ENCODE results near the gene ORC3.

The ORC3 gene

GRCh38 chr6:87667032-87667431 is 77.1 kb downstream of the ORC3 start:
- TF ChIP-seq CTCF (conservative IDR thresholded peaks at IDR 0.05; ENCODE audit: low read depth, low read length) = no peak
- H3K4me3 ChIP-seq (ENCODE audit: low read length) = no peak overlapping the region
- DNase-seq (ENCODE audit: low read depth) = no peak

GRCh38 chr6:87668013-87668412 is 78.1 kb downstream of the ORC3 start:
- no peak for TF ChIP-seq CTCF (conservative IDR thresholded peaks at IDR 0.05; ENCODE audit: low read depth, low read length)
- DNase-seq (ENCODE audit: low read depth) = no peak
- H3K4me3 ChIP-seq (ENCODE audit: low read length) = no peak overlapping the region

- no peak for TF ChIP-seq CTCF (conservative IDR thresholded peaks at IDR 0.05; ENCODE audit: low read depth, low read length)
- H3K4me3 ChIP-seq (ENCODE audit: low read length) = no peak overlapping the region
- DNase-seq (ENCODE audit: low read depth) = no peak
These were observed 79.1 kb downstream of the ORC3 start for GRCh38 chr6:87669051-87669450.

GRCh38 chr6:87670707-87671106 is 80.8 kb downstream of the ORC3 start:
- no peak for TF ChIP-seq CTCF (conservative IDR thresholded peaks at IDR 0.05; ENCODE audit: low read depth, low read length)
- no peak for DNase-seq (ENCODE audit: low read depth)
- no peak overlapping the region for H3K4me3 ChIP-seq (ENCODE audit: low read length)

- TF ChIP-seq CTCF (conservative IDR thresholded peaks at IDR 0.05; ENCODE audit: low read depth, low read length) = no peak
- no peak for DNase-seq (ENCODE audit: low read depth)
- H3K4me3 ChIP-seq (ENCODE audit: low read length) = no peak overlapping the region
These were observed 81.7 kb downstream of the ORC3 start for GRCh38 chr6:87671555-87672029.

GRCh38 chr6:87672641-87673040 is 82.7 kb downstream of the ORC3 start:
- DNase-seq (ENCODE audit: low read depth) = no peak
- no peak for TF ChIP-seq CTCF (conservative IDR thresholded peaks at IDR 0.05; ENCODE audit: low read depth, low read length)

GRCh38 chr6:87673237-87673636 is 83.3 kb downstream of the ORC3 start:
- no peak overlapping the region for H3K4me3 ChIP-seq (ENCODE audit: low read length)
- no peak for TF ChIP-seq CTCF (conservative IDR thresholded peaks at IDR 0.05; ENCODE audit: low read depth, low read length)
- no peak for DNase-seq (ENCODE audit: low read depth)

More at GRCh38 chr6:87672641-87673040, 82.7 kb downstream of the ORC3 start:
- no peak overlapping the region for H3K4me3 ChIP-seq (ENCODE audit: low read length)
